Kidney (tissue), 14 donors: Measurements from ENCODE around the gene SDK1. TPM values are rescaled to one million over a fixed set of nuclear protein-coding genes. Genes with fewer than 3 reads are reported as not detected.

Experiments used
- DNase-seq, 5 donors: peaks; one replicate each; pipeline ENCODE4 v3.0.0-alpha.2; 2013 to 2020
- FAIRE-seq: peaks from 2 replicates; lab custom pipeline; 2012; peaks lifted over from hg19 to GRCh38; lab: Jason Lieb, UNC
- H3K27ac ChIP-seq, 2 donors: one replicate each; pipeline ENCODE4 v1.7.0; 2013; ENCODE audit warnings: low read depth in 2 of 2, low read length in 2 of 2, inconsistent platforms in 1 of 2
- H3K27me3 ChIP-seq: one replicate; pipeline ENCODE4 v1.7.1; 2013; ENCODE audit warnings: low read length, inconsistent platforms; ENCODE audit not compliant: control insufficient read depth, insufficient read depth
- H3K36me3 ChIP-seq, 3 donors: one replicate each; pipeline versions ENCODE4 v1.7.0 to v1.7.1; 2013; ENCODE audit warnings: low read length in 3 of 3, control low read depth in 1 of 3, inconsistent platforms in 1 of 3; ENCODE audit not compliant: insufficient read depth in 3 of 3, control insufficient read depth in 2 of 3
- H3K4me1 ChIP-seq, 3 donors: one replicate each; pipeline versions ENCODE4 v1.7.0 to v1.7.1; 2013; ENCODE audit warnings: low read length in 3 of 3, inconsistent platforms in 1 of 3, low read depth in 1 of 3; ENCODE audit not compliant: control insufficient read depth in 2 of 3, insufficient read depth in 2 of 3
- H3K4me3 ChIP-seq, 3 donors: one replicate each; pipeline versions ENCODE4 v1.7.0 to v1.8.1; 2013; ENCODE audit warnings: low read length in 3 of 3, control low read depth in 1 of 3, inconsistent platforms in 1 of 3
- H3K9ac ChIP-seq, 3 donors: one replicate each; pipeline versions ENCODE4 v1.7.0 to v1.7.1; 2013; ENCODE audit warnings: low read length in 3 of 3, control low read depth in 1 of 3, inconsistent platforms in 1 of 3
- H3K9me3 ChIP-seq, 3 donors: one replicate each; pipeline versions ENCODE4 v1.7.0 to v1.7.1; 2013; ENCODE audit warnings: low read length in 3 of 3, control low read depth in 1 of 3, inconsistent platforms in 1 of 3; ENCODE audit not compliant: control insufficient read depth in 2 of 3, insufficient read depth in 1 of 3
- intact Hi-C: fragments of 100-400 bp; cut with DNase I; formaldehyde crosslinking; loops from one replicate; pipeline ENCODE4 v1.11.1; 2022
- polyA plus RNA-seq: library from polyadenylated mRNA; stranded (reverse); fragments of 350-450 nt; fragmentation: Illumina TruSeq; extraction: RNeasy Lipid Tissue Mini Kit (QIAGEN cat#74804); gene quantifications from one replicate; pipeline ENCODE4 v1.2.3, GENCODE V29; 2014; ENCODE audit warnings: low read depth, low replicate concordance; ENCODE audit not compliant: insufficient read depth
- total RNA-seq: library from RNA; stranded (reverse); fragmentation: NEBNext Ultra II Directional; extraction: Animal tissue kit (Norgen Biotek cat#: 25700); gene quantifications from one replicate; pipeline ENCODE4 v1.2.1, GENCODE V29; 2021
- TF ChIP-seq, protein P1 (sequence below): IDR thresholded peaks from 3 replicates; pipeline ENCODE4 v1.5.1; 2012; ENCODE audit warnings: mild to moderate bottlenecking, moderate library complexity, borderline replicate concordance; ENCODE audit not compliant: insufficient read depth; ENCODE audit errors: extremely low read depth
- donor health status: control.
- donor health status: control.
- donor health status: control.
- donor health status: control.
- donor health status: control.
- donor health status: DM: yes; HTN: yes; CAD: no.
- donor health status: Normal renal cell carcinoma (clear cell type).

SDK1 gene
- total and polyA plus RNA-seq, 2 donors from 2014 or later = 2.0 to 38.3 TPM

DNA sequence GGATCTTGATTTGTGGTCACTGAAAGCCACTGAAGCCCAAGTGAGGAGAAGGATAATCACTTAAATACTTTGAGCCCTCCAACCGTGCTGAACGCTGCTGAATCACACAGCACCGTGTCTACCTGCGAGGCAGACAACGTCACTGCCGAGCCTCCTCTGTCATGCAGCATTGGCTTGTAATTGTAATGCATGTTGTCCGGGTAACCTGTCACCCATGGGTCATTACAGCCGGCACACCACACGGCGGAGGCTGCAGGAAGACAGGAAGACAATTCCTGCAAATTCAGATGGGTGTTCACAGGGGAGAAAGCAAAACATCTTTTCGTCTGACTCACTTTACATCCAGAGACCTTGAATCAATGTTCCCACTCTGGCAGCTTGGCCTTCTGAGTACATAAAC, 835.0 kb downstream of the SDK1 start:
- FAIRE-seq = no peak
- no peak overlapping the region for H3K9ac ChIP-seq
- no peak overlapping the region for H3K4me3 ChIP-seq
- peak in 4 of 5 donors; percentile 30 to 57 (median 47) for DNase-seq
- H3K27ac ChIP-seq = no peak overlapping the region
- no peaks in the 10 kb centered on the region for H3K4me1 ChIP-seq
- TF ChIP-seq, protein P1, sequence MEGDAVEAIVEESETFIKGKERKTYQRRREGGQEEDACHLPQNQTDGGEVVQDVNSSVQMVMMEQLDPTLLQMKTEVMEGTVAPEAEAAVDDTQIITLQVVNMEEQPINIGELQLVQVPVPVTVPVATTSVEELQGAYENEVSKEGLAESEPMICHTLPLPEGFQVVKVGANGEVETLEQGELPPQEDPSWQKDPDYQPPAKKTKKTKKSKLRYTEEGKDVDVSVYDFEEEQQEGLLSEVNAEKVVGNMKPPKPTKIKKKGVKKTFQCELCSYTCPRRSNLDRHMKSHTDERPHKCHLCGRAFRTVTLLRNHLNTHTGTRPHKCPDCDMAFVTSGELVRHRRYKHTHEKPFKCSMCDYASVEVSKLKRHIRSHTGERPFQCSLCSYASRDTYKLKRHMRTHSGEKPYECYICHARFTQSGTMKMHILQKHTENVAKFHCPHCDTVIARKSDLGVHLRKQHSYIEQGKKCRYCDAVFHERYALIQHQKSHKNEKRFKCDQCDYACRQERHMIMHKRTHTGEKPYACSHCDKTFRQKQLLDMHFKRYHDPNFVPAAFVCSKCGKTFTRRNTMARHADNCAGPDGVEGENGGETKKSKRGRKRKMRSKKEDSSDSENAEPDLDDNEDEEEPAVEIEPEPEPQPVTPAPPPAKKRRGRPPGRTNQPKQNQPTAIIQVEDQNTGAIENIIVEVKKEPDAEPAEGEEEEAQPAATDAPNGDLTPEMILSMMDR = no peak
- no peaks in the 10 kb centered on the region for H3K27me3 ChIP-seq
- H3K9me3 ChIP-seq = no peaks in the 10 kb centered on the region
- intact Hi-C loops = no loop called here
- H3K36me3 ChIP-seq = no peaks in the 10 kb centered on the region

DNA sequence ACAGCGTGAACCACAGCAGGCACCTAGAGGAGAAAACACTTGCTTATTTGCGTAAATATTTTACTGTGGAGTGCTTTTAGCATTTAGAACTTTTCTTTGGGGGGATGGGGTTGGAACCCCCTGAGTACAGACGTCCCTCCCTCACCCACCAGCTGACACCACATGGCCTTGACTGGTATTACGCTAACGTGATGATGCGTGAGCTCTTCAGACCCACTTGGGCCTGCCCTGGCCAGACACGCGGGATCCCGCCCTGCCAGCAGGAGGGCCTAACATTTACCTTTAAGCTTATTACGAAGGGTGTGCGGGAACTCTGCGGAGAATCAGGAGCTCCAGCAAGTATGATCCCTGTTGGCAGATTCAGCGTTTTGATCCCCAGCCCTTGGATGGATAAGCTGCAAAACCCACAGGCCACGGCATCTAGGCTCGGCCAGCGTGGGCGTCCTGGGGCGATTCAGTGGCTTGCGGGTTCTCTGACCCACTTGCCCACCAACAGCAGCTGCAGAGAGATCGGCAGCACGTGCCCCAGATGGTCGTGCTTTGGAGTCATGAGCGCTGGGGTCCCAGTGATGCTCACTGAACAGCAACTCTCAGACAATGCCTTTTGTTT, 835.6 kb downstream of the SDK1 start:
- no peaks in the 10 kb centered on the region for H3K27me3 ChIP-seq
- no peak overlapping the region for H3K27ac ChIP-seq
- TF ChIP-seq, protein P1 = no peak
- no peak overlapping the region for H3K4me3 ChIP-seq
- no peaks in the 10 kb centered on the region for H3K4me1 ChIP-seq
- H3K9me3 ChIP-seq = no peaks in the 10 kb centered on the region
- peak in 2 of 5 donors; percentile 38 to 48 for DNase-seq
- no peak overlapping the region for H3K9ac ChIP-seq
- intact Hi-C loops = no loop called here
- no peaks in the 10 kb centered on the region for H3K36me3 ChIP-seq
- no peak for FAIRE-seq

DNA sequence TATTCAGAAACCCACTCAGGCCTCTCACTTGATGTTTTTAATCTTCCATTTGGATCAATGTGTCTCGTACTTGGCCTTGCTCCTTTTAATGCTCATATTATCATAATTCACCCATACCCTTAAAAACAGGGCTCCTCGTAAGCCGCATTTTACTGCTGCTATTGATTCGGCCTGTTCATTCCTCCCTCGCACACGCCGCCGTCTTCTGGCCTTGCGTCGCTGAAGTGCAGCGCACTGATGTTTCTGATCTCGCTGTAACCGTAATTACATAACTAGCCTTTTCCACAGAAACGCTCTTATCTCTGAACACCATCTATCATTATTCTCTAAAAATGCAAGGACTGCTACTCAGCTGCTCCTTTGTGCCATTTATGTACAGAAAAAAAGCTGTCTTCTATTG, 836.5 kb downstream of the SDK1 start:
- Histone ChIP-seq H3K4me1 (no peaks in the 10 kb centered on the region), H3K27ac (no peak overlapping the region), H3K36me3 (no peaks in the 10 kb centered on the region), H3K9ac (no peak overlapping the region), H3K4me3 (no peak overlapping the region), H3K27me3 (no peaks in the 10 kb centered on the region), H3K9me3 (no peaks in the 10 kb centered on the region)
- FAIRE-seq = no peak
- TF ChIP-seq, protein P1 = no peak
- peak in 1 of 5 donors; percentile 8 for DNase-seq
- intact Hi-C loops = no loop called here

DNA sequence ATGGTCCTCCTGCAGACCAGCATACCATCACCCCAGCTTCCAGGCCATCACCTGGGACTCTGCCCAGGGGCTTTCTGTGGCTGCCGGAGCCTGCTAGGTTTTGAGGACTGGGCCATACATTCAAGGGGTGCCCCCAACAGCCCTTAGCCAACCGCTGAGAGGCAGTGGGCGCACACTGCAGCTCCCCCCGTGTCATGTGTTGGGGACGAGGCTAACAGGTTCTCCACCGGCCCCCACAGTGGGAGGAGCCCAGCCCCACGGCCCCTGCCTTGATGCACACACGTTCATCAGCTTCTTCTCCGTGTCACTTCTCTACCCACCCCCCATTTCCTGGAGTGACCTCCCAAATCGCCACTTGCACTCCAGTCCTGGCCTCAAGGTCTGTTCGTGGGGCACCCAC, 837.8 kb downstream of the SDK1 start:
- H3K27ac ChIP-seq = no peak overlapping the region
- TF ChIP-seq, protein P1 = no peak
- no peak for FAIRE-seq
- peak in 1 of 5 donors; percentile 64 for DNase-seq
- H3K36me3 ChIP-seq = no peaks in the 10 kb centered on the region
- no peaks in the 10 kb centered on the region for H3K9me3 ChIP-seq
- no peaks in the 10 kb centered on the region for H3K4me1 ChIP-seq
- H3K9ac ChIP-seq = no peak overlapping the region
- intact Hi-C loops = no loop called here
- H3K4me3 ChIP-seq = no peak overlapping the region
- H3K27me3 ChIP-seq = no peaks in the 10 kb centered on the region
